ENCODE measurements around the gene METTL24.
A peak's percentile ranks its signal among the peaks of the same experiment; 100 is the strongest.

The METTL24 gene

GRCh38 chr6:110326057-110326456 lies 32.1 kb downstream of the METTL24 start:
- H3K79me2 ChIP-seq, result no peaks in the 10 kb centered on the region
- no peak overlapping the region for H2AFZ ChIP-seq
- H3K27me3 ChIP-seq (ENCODE audit: control insufficient read depth, insufficient read depth, low read length), result no peaks in the 10 kb centered on the region
- TF ChIP-seq CTCF (IDR thresholded peaks at IDR 0.05), result no peak
- no peak overlapping the region for H3K27ac ChIP-seq
- H3K4me1 ChIP-seq, result no peaks in the 10 kb centered on the region
- no peak overlapping the region for H3K4me3 ChIP-seq (ENCODE audit: low read depth, low read length)
- H3K4me2 ChIP-seq (ENCODE audit: low read length), result no peak overlapping the region
- no peaks in the 10 kb centered on the region for H3K36me3 ChIP-seq (ENCODE audit: control insufficient read depth, insufficient read depth, low read length)
- no peaks in the 10 kb centered on the region for H3K9me3 ChIP-seq (ENCODE audit: control insufficient read depth, low read length)
- no peak overlapping the region for H3K9ac ChIP-seq

GRCh38 chr6:110325197-110325596 lies 33.0 kb downstream of the METTL24 start:
- Histone ChIP-seq H3K27me3 (ENCODE audit: control insufficient read depth, insufficient read depth, low read length) (no peaks in the 10 kb centered on the region), H3K4me3 (ENCODE audit: low read depth, low read length) (no peak overlapping the region), H3K4me2 (ENCODE audit: low read length) (no peak overlapping the region), H3K79me2 (no peaks in the 10 kb centered on the region), H3K9ac (no peak overlapping the region), H3K36me3 (ENCODE audit: control insufficient read depth, insufficient read depth, low read length) (no peaks in the 10 kb centered on the region), H2AFZ (peak overlapping the region; percentile 69), H3K9me3 (ENCODE audit: control insufficient read depth, low read length) (no peaks in the 10 kb centered on the region), H3K4me1 (no peaks in the 10 kb centered on the region), H3K27ac (no peak overlapping the region)
- TF ChIP-seq CTCF (IDR thresholded peaks at IDR 0.05), result no peak

- no peaks in the 10 kb centered on the region for H3K27me3 ChIP-seq (ENCODE audit: control insufficient read depth, insufficient read depth, low read length)
- no peak overlapping the region for H3K4me2 ChIP-seq (ENCODE audit: low read length)
- no peaks in the 10 kb centered on the region for H3K79me2 ChIP-seq
- TF ChIP-seq CTCF (IDR thresholded peaks at IDR 0.05), result no peak
- H3K27ac ChIP-seq, result no peak overlapping the region
- H3K4me3 ChIP-seq (ENCODE audit: low read depth, low read length), result no peak overlapping the region
- no peaks in the 10 kb centered on the region for H3K9me3 ChIP-seq (ENCODE audit: control insufficient read depth, low read length)
- no peak overlapping the region for H3K9ac ChIP-seq
- no peaks in the 10 kb centered on the region for H3K4me1 ChIP-seq
- H2AFZ ChIP-seq, result no peak overlapping the region
- H3K36me3 ChIP-seq (ENCODE audit: control insufficient read depth, insufficient read depth, low read length), result no peaks in the 10 kb centered on the region
Measured at GRCh38 chr6:110324548-110324947, 33.6 kb downstream of the METTL24 start.

GRCh38 chr6:110323258-110323657 lies 34.9 kb downstream of the METTL24 start:
- no peaks in the 10 kb centered on the region for H3K36me3 ChIP-seq (ENCODE audit: control insufficient read depth, insufficient read depth, low read length)
- H3K79me2 ChIP-seq, result no peaks in the 10 kb centered on the region
- H3K4me3 ChIP-seq (ENCODE audit: low read depth, low read length), result no peak overlapping the region
- no peaks in the 10 kb centered on the region for H3K27me3 ChIP-seq (ENCODE audit: control insufficient read depth, insufficient read depth, low read length)
- no peak overlapping the region for H3K9ac ChIP-seq
- no peak overlapping the region for H2AFZ ChIP-seq
- H3K4me2 ChIP-seq (ENCODE audit: low read length), result no peak overlapping the region
- no peak overlapping the region for H3K27ac ChIP-seq
- no peaks in the 10 kb centered on the region for H3K4me1 ChIP-seq
- H3K9me3 ChIP-seq (ENCODE audit: control insufficient read depth, low read length), result no peaks in the 10 kb centered on the region
- no peak for TF ChIP-seq CTCF (IDR thresholded peaks at IDR 0.05)

- Histone ChIP-seq H3K79me2 (no peaks in the 10 kb centered on the region), H3K4me3 (ENCODE audit: low read depth, low read length) (no peak overlapping the region), H3K36me3 (ENCODE audit: control insufficient read depth, insufficient read depth, low read length) (no peaks in the 10 kb centered on the region), H3K4me2 (ENCODE audit: low read length) (no peak overlapping the region), H3K27me3 (ENCODE audit: control insufficient read depth, insufficient read depth, low read length) (no peaks in the 10 kb centered on the region), H3K27ac (no peak overlapping the region), H3K9ac (no peak overlapping the region), H3K4me1 (no peaks in the 10 kb centered on the region), H3K9me3 (ENCODE audit: control insufficient read depth, low read length) (no peaks in the 10 kb centered on the region), H2AFZ (no peak overlapping the region)
- no peak for TF ChIP-seq CTCF (IDR thresholded peaks at IDR 0.05)
Measured at GRCh38 chr6:110322874-110323242, 35.3 kb downstream of the METTL24 start.

Data from parathyroid adenoma (tissue), 2 donors.